GM10248 (cell line): ENCODE measurements around the gene CDK2.
"Not testable (repeated sequence)": the region's sequence is repeated elsewhere in the genome, so short reads cannot be mapped to it uniquely, and the experiment has no call there.

ENCODE experiments used
- CTCF ChIA-PET: fragments of 300-600 bp; sonication (Branson Sonifier 250); formaldehyde crosslinking; extraction: SDS; loops from one replicate; lab custom pipeline; 2021; ENCODE audit warnings: antibody characterized with exemption; lab: Yijun Ruan, JAX
- POLR2A ChIA-PET: fragments of 350-650 bp; sonication (Branson Sonifier 250); formaldehyde crosslinking; extraction: SDS; loops from one replicate; lab custom pipeline; 2020; ENCODE audit warnings: antibody characterized with exemption; lab: Yijun Ruan, JAX
- DNase-seq: peaks from one replicate; pipeline ENCODE4 v3.0.0; 2012; ENCODE audit errors: extremely low spot score
- TF ChIP-seq, protein P1 (sequence below): IDR thresholded peaks from 2 replicates; pipeline ENCODE4 v1.5.1; 2012; ENCODE audit warnings: mild to moderate bottlenecking, low read depth; ENCODE audit errors: extremely low read depth, missing control alignments, control extremely low read depth

CDK2 gene

DNA sequence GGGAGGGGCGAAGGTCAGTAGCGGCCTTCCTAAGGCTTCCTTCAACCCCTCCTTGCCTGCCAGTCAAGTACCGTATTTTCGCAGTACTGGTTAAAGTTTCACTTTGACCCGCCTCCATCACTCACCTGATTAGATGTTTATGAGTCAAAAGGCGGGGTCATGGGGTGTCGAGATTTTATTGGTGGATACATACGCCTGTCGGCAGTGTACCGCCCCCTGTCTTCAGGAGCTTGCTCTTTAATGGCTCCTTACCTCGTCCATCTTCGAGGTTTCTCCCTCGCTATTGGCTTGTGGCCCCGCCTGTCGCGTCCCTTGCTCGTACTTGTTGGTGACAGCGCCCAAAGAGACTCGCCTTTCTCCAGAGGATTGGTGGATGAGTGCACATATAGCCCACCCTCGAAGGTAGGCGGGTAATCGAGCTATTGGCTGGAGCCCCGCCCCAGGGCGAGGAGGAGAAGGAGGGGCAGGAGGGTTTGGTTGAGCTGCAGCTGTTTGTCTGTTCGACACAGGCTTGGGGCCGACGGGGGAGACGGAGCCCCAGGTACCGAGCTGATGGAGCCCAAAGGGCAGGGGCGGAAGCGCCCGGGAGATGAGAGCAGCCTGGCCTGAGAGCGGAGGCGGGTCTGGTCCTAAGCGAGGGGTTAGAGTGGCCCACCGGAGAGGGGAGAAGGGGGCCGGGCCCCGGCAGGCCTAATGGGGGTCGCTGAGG is 7.1 kb downstream of the CDK2 start, which contains the start of gene RAB5B:
TSS of gene RAB5B (plus strand) at position 480 of the 709 bp plus-strand sequence. CDS start 12,883 bp downstream, outside the sequence.
- ChIA-PET CTCF (interaction anchor here (0.7 to 3.0 kb wide), 24 partner anchors 9 to 255 kb away, joined by 3 to 38 read pairs (median 3); partner anchors contain the start of genes ORMDL2, PA2G4, PYM1 and SARNP), POLR2A (interaction anchor here (0.5 to 2.7 kb wide), 21 partner anchors 9 to 248 kb away, joined by 3 to 19 read pairs (median 4); partner anchors contain the start of genes DNAJC14, ORMDL2, PA2G4 and PYM1)
- DNase-seq: peak; percentile 94
- TF ChIP-seq, protein P1, sequence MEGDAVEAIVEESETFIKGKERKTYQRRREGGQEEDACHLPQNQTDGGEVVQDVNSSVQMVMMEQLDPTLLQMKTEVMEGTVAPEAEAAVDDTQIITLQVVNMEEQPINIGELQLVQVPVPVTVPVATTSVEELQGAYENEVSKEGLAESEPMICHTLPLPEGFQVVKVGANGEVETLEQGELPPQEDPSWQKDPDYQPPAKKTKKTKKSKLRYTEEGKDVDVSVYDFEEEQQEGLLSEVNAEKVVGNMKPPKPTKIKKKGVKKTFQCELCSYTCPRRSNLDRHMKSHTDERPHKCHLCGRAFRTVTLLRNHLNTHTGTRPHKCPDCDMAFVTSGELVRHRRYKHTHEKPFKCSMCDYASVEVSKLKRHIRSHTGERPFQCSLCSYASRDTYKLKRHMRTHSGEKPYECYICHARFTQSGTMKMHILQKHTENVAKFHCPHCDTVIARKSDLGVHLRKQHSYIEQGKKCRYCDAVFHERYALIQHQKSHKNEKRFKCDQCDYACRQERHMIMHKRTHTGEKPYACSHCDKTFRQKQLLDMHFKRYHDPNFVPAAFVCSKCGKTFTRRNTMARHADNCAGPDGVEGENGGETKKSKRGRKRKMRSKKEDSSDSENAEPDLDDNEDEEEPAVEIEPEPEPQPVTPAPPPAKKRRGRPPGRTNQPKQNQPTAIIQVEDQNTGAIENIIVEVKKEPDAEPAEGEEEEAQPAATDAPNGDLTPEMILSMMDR: no peak

DNA sequence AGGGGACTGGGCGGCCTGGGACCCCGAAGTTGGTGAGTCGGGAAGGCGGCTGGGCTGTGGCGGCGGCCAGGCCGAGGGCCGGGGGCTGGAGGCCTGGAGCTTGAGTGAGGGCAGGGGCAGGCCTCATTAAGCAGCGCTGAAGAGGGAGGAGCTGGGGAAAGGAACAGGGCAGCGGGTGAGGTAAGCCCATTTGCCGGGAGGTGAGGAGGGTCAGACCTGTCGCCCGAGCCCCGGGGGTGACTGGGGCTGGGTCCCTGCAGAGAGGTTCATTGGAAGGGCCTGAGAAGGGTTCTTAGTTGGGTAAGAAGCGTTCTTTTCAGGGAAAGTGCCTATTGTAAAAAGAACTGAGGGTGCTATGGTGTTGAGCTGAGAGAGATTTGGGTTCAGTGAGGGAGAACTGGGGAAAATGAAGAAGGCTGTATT is 7.7 kb downstream of the CDK2 start:
- TF ChIP-seq, protein P1: no peak
- POLR2A ChIA-PET: interaction anchor here (0.5 to 2.7 kb wide), 18 partner anchors 8 to 247 kb away, joined by 3 to 19 read pairs (median 4); partner anchors contain the start of genes ORMDL2, PA2G4, PYM1 and RNF41

GRCh38 chr12:55978393-55978792 is 11.8 kb downstream of the CDK2 start:
- CTCF ChIA-PET: interaction anchor here (1.2 to 1.6 kb wide), 2 partner anchors 17 to 19 kb away, joined by 5 read pairs; partner anchors contain the start of gene SUOX
- TF ChIP-seq, protein P1: no peak
- POLR2A ChIA-PET: no interaction called here
- DNase-seq: no peak

More for the DNA sequence above, 7.7 kb downstream of the CDK2 start:
- peak; percentile 58 for DNase-seq
- CTCF ChIA-PET: interaction anchor here (0.7 to 3.0 kb wide), 24 partner anchors 8 to 255 kb away, joined by 3 to 38 read pairs (median 4); partner anchors contain the start of genes ORMDL2, PA2G4, PYM1 and SARNP

- CTCF ChIA-PET: interaction anchor here (1.1 to 9.1 kb wide), 2 partner anchors 16 to 51 kb away, joined by 3 to 140 read pairs; partner anchors contain the start of gene SUOX
- TF ChIP-seq, protein P1: no peak
- DNase-seq: no peak
- POLR2A ChIA-PET: no interaction called here
Observed at GRCh38 chr12:55979069-55979468, 12.4 kb downstream of the CDK2 start.

DNA sequence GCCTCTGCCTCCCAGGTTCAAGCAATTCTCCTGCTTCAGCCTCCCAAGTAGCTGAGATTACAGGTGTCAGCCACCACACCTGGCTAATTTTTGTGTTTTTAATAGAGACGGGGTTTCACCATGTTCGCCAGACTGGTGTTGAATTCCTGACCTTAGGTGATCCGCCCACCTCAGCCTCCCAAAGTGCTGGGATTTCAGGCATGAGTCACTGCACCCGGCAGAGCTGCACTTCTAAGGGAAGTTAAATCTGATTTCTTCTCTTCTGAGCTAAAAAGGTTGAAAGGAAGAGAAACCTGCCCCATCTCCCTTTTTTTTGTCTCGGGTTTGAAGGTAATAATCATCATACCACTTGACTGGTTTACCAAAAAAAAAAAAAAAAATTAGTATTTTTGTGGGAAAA is 15.3 kb downstream of the CDK2 start:
- CTCF ChIA-PET: interaction anchor here (1.4 to 9.1 kb wide), 8 partner anchors 8 to 153 kb away, joined by 4 to 140 read pairs (median 6); partner anchors contain the start of genes DNAJC14, RAB5B and SUOX
- not testable (repeated sequence) for DNase-seq
- POLR2A ChIA-PET: interaction anchor here (2.2 kb wide), 1 partner anchor 8 kb away, joined by 19 read pairs; the partner anchor contains the start of gene RAB5B

DNA sequence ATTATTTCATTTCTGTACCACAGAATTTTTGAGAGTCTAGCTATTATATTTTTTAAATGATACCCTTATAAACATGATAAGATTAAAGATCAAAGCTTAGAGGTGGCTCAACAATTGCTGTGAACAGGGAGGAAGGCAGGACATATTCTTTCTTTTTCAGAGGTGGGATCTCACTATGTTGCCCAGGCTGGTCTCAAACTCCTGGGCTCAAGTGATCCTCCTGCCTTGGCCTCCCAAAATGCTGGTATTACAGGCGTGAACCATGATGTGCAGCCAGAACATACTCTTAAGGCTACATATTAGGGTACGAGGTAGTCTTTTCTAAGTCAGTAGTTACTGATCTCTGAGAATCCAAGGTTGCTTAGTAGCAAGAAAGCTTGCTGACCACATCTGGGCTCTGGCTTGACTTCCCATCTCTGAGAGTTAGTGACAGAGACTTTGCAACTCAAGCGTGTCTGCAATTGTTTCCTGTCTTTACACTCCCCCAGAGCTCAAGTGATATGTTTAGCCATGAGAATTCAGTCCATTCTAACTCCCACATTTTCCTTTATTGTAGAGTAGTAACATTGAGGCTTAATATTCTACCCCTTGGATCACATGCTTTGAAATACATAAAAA is 15.8 kb downstream of the CDK2 start:
- ChIA-PET CTCF (interaction anchor here (1.1 to 9.1 kb wide), 10 partner anchors 8 to 245 kb away, joined by 3 to 140 read pairs (median 6); partner anchors contain the start of genes DNAJC14, ERBB3, RAB5B and SUOX), POLR2A (interaction anchor here (0.5 to 2.2 kb wide), 2 partner anchors 8 to 1379 kb away, joined by 4 to 19 read pairs; partner anchors contain the start of gene RAB5B)
- TF ChIP-seq, protein P1: no peak
- peak; percentile 69 for DNase-seq
